ENCODE results near the gene SIL1.
A peak's percentile ranks its signal among the peaks of the same experiment; 100 is the strongest.
"Not testable (repeated sequence)": the region's sequence is repeated elsewhere in the genome, so short reads cannot be mapped to it uniquely, and the experiment has no call there.

Gene SIL1

DNA sequence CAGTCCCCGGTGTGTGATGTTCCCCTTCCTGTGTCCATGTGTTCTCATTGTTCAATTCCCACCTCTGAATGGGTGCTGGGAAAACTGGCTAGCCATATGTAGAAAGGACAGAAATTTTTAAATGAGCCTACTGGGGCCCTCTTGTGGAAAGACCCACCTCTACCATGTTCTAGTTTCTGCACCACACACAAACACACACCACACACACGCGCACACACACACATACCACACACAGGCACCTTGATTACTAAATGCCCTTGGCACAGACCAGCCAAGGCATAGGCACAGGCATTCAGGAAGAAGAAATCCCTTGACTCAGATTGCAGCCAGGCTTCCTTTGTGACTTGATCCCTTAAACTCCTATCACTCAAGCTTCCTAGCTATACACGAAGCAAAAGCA, 60.5 kb downstream of the SIL1 start:
- DNase-seq, result peak; percentile 56 to 66

DNA sequence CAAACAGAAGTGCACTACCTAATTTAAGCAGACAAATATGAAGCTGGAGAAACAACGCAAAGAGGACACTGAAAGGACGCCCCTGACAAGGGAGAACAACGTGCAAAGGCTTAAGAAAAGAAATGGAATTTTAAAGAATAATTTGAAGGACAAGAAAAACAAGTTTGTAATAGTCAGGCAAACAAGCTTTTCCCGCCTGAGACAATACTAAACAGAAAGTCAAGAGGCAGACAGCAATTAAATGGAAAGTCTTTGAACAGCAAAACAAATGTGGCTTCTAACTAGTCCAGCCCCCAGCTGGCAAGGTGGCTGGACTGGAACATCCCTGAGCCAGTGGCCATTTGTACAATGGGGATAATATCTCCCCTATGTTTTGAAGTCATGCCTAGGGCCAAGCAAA, 63.3 kb downstream of the SIL1 start:
- DNase-seq, result no peak

DNA sequence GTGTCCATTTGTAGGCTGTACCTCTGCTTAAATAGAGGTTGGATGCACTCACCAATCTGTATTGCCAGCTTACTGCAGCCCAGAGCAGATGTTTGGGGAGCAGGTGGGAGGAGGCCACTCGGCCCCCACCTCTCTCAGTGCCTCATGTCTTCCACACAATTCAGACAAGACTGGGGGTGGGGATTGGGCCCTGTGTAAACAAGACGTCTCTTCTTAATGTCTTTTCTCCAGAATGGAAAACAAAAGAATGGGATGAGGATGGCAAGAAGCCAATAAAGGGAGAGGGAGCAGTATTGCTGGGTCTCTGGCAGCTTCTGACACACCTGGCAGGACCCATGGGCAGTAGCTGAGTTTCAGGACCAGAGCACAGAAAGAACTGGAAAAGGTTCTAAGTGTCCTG, 64.9 kb downstream of the SIL1 start:
- peak; percentile 58 to 77 for DNase-seq

DNA sequence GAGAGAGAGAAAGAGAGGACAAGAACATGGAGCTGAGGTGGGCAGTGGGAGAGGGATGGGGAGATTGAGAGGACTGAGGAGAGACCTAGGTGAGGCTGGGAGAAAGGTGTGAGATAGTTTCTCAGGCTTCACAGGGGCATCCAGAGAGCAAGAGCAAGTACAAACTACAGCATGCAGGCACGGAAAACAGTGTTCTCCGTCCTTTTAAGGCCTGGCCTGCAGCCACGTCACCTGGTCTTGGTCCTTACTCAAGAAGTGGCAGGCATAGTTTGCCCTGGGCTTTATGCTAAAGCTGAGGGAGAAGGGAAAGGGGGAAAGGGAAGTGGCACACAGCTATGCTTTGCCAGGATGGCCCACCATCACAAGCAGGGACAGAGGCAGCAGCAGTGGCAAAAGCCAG, 65.7 kb downstream of the SIL1 start:
- no peak for DNase-seq

DNA sequence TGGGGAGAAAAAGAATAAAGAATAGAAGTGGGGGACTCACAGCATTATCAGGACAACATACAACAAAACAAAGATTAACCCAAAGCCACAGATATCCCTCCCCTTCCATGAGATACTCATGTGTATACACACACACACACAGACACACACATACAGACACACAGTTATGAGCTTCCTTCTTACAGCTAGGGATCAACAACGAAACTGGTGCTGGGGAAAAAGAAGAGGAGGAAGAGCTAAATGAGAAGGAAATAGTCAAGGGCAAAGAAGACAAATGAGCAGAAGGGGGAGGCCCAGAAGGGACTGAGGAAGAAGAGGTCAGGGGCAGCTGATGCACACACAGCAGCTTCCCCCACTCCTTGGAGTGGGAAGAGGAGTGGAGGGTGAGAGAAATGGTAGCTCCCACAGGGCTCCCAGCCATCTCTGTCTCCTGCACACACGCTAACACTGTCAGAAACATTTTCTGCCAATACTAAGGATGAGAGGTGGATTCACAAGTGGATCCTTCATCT, 66.2 kb downstream of the SIL1 start:
- DNase-seq, result no peak

DNA sequence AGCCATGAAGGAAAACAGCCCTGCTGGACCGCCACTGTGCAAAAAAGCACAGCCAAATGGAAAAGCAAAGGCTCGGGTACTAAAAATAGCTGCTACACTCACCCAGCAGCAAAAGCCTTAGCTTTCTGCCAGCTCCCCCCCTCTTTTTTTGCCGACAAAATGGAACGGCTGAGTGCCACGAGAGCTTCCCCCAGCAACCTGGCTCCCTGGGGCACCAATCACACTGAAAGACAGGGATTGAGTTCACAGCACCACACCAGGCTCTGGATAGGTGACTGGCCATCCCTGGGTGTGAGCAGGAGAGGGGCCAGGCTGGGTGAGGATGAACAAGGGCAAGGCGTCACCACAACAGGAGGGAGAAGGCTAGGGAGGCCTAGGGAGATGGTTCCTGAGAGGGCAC, 66.7 kb downstream of the SIL1 start:
- DNase-seq, result peak in 1 of 2 experiments; percentile 37

DNA sequence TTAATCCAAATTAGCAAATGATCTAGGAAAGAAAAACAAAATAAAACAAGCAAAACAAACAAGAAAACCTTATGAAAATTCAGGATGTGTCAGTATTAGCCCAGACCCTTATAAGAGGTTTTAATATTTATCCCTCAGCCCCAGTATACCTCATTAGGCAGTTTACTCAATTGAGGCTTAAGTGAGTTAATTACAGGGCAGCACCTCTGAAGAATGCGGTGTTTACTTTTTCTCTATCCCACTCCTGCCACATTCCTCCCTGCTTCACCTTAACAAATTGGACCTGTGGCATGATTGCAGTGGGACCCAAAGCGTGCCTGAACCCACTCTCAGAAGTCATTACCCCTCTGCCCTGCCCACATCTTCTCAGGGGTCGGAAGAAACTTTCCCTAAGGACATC, 67.1 kb downstream of the SIL1 start:
- no peak for DNase-seq

DNA sequence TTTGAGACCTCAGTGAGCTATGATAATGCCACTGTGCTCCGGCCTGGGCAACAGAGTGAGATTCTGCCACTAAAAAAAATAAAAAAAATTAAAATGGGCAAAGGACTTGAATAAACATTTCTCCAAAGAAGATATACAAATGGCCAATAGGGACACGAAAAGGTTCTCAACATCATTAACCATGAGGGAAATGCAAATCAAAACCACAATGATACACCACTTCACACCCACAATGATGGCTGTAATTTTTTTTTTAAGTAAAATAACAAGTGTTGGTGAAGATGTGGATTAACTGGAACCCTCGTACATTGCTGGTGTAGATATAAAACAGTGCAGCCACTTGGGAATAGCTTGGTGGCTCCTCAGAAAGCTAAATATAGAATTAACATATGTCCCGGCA, 68.0 kb downstream of the SIL1 start:
- DNase-seq, result no peak

DNA sequence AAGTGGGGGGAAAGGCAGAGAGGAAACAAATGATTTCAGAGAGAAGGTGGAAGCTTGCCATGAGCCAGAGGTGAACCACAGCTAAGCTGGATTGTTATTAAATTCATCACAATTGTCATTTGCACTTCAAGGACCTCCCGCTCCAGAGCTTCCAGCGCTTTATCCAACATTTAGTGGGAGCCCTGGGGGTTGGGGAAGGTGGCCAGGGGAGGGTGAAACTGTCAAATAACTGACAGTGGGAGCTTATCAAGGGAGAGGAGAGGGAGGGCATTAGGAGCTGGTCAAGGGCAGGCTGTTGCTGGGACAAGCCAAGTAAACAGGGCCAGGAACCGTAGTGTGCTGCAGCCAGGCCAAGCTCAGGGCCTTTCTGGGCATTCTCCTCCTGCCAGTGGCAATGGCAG, 71.5 kb downstream of the SIL1 start:
- DNase-seq, result no peak

DNA sequence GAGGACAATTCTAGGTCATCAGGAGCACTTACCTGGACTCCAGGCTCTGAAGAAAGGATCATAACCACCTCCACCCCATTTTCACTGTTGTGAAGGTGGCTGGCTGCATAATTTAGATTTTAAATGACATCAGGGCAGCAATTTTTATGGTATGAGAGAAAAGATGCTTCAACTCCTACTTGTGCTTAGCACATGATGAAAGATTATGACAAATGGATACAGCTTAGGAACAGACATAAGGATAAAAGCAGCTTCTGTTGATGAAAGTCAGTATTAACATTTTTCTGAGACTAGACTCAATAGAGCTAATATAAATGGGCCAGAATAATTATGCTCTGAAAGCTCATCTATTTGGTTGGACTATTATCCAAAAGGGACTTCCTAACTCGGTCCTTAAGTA, 72.2 kb downstream of the SIL1 start:
- DNase-seq, result no peak

DNA sequence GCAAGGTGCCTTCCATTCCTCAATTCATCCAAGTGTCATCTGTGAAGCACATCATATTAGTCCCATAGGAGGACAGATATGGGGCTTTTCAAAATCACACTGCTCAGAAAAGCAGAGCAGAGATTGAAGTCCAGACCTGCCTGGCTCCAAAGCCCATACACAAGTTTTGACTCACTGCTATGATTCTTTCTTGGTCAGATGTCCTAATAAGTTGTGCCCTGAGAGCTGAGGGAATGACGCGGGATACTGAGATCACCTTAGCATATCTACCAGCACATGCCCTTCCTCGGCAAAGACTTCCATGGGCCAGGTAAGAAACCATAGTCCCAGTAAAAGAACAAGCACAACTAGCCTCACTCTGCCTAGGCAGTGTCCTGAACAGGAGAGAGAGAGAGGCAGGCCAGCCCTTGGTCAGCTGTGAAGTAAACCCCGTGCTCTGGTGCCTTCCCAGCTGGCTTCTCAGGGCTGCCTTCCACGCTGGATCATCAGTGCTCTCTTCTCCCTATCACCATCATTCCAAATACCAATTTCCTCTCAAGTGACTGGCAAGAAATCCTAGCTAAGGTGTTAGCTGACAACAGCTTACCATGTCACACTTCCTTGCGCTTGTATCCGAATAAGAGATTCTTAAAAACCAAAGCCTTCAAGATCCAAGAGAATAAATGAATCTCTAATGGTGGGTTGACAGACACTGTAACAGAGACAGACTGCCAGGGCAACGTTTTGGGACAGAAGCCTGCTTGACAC, 73.2 kb downstream of the SIL1 start:
- DNase-seq, result no peak

DNA sequence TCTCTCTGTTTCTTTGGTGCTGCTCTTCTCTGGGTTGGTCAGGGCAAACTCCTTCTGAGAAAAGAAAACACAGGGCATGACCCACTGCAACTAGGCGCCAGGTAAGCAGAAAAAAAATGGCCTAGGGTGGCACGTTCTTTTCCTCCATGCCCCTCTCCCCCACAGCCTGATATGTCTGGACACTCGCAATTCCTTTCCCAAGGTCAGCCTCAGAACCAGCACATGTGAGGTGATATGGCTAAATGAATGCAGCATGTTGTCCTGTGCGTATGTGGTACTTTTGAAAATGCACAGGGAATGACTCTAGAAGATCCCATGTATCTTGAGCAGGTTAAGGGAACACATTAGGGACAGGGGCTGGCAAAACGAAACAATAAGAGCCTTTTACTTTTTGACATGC, 77.0 kb downstream of the SIL1 start:
- DNase-seq, result no peak

DNA sequence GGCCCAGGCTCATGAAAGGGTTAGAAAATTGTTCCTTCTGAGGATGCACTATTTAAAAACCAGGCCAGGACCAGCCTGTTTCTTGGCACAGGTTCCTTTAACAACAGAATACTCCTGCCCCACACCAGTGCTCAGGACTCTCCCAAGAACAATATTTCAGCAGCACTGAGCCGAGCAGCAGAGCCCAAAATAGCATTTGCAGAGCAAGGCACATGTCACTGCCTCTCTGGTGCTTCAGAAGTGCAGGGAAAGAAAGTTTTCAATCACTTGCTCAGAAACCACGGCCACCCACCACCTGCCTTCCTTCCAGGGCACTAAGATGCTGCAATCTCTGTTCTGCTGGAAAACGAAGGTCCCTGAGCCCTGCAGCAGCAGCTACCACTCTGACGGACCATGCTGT, 77.6 kb downstream of the SIL1 start:
- DNase-seq, result no peak

DNA sequence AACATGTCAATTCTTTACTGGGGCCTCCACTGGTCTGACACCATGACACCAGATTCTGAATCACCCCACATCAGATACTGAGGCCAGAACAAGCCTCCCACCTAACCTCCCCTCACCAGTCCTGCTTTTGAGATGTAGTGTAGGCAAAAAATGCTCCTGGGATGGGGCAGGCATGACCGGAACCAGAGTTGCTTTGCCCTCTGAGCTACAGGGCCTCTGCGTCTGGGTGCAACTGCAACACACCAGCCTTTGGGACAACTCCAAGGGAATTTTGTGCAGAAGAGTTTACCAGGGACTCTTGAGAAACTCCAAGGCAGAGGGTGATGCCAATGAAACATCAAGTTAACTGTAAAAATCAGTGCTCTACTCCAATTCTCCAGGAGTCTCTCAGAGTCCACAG, 79.4 kb downstream of the SIL1 start:
- DNase-seq, result no peak

DNA sequence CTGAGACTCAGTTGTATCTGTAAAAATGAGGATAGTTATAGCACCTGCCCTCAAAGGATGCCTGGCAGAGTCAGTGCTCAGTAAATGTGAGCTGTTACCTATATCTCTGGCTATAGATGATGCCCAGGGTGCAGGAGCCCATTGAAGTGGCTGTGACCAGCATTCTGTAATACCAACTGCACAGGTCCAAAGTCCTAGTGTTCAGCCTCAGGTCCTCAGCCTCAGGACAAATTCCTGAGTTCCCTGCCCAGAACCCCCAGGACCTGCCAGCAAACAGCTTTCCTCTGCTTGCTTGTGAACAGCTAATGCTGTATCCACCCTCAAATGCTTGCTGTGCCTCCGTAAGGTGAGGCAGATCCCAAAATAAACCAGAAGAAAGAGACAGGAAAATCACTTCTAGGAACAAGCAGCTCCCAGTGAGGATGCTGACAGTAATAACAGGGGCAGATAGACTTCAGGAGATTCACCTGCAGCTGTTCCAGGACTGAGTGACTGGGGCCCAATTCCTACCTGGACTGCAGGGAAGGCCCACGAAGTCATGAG, 80.8 kb downstream of the SIL1 start:
- no peak for DNase-seq

DNA sequence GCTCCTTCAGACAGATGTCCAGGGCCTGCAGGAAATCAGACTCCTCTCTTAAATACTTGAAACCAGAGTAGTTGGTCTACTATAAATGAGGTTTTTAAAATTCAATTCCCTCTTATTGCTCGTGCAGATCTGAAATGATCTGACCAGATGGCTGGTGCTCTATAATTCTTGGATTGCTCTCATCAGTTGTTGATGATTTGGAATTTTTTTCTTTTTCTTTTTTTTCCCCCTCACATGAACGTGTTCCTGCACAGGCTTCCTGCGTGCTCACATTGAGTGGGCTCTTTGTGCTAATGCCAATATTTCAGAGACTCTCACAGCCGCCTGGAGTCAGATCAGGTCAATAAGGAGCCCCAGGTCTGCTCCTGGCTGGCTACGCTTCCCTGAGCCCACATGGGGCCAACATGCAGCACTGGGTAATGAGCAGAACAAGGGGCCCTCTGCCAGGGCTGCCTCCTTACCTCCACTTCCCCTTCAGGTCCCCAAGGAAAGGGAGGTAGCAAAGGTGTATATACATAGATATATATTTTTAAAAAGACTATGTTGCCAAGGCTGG, 82.0 kb downstream of the SIL1 start:
- DNase-seq, result no peak

DNA sequence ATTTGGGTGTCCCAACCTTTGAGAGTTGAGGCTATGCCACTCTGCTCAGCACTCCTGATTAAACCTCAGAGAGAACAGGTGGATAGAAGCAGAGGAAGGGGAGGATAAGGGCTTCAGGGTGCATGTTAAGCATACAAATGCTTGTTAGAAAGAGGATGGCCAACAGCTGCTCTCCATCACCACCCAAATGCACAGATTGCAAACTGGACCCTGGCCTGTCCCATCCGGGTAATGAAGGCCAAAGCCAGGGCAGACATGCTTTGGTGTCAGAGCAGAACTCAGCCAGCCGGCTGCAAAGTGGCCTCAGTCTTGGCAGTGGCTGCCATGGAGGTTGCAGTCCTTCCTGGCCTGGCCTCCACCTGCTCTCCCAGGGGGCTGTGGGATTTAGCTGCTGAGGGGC, 84.3 kb downstream of the SIL1 start:
- DNase-seq, result no peak

DNA sequence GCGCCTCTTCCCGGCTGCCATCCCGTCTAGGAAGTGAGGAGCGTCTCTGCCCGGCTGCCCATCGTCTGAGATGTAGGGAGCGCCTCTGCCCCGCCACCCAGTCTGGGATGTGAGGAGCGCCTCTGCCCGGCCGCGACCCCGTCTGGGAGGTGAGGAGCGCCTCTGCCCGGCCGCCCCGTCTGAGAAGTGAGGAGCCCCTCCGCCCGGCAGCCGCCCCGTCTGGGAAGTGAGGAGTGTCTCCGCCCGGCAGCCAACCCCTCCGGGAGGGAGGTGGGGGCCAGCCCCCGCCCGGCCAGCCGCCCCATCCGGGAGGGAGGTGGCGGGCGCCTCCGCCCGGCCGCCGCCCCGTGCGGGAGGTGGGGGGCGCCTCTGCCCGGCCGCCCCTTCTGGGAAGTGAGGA, 85.8 kb downstream of the SIL1 start:
- DNase-seq, result not testable (repeated sequence)

DNA sequence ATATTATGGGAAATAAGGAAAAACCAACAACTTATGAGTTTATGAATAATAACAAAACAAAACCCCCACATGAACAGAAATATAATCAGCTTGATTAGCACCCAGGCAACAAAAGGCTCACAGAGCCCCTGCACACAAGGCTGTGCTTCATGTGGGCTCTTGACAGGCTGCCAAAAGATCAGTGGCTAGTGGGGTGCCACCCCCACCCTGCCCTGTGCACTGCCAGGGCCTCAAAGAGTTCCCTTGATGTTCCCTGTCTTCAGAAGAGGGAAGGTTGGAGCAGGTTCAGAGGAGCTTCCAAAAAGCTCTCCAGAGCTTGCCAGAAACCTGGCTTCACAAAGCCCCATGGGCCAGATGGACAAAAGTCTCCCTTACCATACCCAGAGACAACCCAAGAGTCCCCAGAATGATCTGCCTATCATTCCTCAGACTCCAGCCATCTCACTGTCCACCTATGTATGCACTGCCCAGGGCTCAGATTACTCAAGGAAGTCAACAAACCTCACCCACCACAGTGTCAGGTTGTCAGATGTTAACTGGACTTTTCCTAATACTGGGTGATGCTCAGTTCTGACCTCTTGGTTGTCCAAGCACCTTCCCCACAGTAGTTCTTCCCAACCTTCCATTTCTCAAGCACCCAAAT, 87.5 kb downstream of the SIL1 start:
- DNase-seq, result no peak

DNA sequence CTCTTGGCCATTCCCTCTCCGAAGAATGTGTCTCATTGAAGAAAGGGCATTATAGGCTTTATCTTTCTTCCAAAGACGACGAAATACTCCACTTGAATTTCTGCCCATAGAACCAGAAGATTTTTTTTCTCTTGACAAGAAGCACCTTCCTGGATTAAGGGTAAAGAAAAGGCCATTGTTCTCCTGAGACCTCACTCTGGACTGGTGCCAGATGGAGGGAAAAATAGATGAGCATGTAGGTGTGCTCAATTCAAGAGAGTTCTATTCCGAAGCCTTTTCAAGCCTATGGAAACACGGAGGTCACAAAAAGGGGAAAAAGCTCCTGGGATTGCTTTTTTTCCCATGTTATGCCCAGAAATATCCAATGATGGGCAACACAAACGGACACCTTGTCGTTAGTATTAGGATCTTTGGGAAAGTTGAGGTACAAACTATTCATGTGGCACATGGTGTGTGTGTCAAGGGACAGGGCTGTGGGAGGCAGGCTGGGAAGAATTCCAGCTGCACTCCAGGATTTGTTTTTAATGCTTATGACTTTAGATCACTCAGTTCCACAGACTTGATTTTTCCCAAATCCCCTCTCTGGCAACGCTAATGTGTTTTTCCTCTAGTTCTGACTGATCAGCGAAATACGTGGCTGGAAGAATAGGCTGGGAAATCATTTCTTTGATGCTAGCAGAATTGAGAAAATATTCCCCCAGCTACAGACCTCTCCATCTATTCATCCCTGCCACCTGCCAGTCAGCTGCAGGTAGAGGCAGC, 89.9 kb downstream of the SIL1 start:
- DNase-seq, result peak in 1 of 2 experiments; percentile 51

DNA sequence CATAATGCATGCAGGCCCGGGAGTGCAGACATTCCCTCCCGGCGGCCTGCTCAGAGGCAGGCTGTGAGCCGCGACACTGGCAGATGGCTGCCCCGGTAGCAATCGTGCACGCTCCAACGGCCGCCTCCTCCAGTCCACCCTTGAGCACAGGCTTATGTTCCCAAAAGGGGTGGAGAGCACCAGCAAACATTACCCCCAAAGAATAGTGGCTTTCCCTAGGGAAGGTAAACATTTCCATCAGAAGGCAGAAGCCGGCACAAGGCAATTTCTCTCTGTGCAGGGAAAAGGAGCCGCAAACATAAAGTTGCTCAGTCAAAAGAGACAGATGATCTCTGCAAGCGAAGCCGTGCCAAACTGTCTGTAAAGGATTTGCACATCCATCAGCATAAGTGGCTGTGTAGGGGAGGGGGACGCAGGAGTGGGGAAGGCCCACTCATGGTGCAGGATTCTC, 92.5 kb downstream of the SIL1 start:
- peak; percentile 34 to 84 for DNase-seq

DNA sequence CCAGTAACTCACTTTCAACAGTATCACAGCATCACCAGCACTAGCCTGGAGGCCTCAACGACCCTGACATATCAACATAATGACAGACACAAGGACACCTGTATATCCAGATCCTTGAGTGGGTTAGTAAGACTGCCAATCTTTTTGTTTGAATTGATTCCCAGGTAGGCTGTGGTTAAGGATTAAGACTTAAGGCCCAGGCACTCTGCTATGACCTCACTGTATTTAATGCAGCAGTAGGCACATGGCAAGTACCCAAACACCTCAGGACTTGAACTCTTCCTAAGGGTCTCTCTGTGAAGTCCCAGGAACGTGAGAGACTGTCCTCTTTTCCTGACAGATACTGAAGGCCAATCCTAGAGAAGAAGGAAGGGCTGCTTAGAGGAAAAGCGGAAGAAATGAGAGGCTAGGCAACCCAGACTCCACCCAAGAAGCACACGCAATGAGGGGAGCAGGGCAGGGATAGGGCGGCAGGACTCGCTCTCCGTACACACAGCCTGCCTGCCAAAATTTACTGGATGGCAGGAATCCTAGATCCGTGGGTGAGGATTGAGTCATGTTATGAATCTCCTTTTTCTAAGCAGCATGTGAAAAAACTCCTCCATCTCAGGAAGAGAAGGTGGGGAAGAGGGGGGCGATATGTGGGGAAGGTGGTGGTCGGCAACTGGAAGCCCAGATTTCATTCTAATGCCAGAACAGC, 93.4 kb downstream of the SIL1 start:
- peak in 1 of 2 experiments; percentile 3 for DNase-seq

DNA sequence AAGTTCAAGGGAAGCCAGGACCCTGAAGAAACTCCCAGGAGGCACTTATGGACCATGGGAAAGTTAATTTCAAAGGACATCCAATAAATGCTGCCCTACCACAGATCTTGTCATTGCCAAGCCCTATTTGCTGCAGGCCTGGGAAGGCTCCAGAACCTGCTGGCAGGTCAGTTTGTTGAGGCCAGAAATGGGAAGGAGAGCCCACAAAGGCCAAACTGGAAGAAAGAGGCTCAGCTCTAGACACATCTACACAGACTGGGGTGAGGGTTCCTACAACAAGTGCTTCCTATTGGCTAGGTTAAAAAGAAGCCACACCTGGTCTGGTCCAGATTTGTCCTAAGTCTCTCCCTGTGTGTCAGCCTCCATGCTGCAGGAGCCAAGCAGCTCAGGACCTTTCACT, 94.4 kb downstream of the SIL1 start:
- no peak for DNase-seq
